Astrocyte (in vitro differentiated cells and primary cell): Measurements from ENCODE around the gene IL5RA. TPM values are rescaled to one million over a fixed set of nuclear protein-coding genes. Genes with fewer than 3 reads are reported as not detected.

ENCODE experiments used
- DNase-seq: peaks from one replicate; pipeline ENCODE4 v3.0.0-alpha.2; 2010; ENCODE audit warnings: low read depth
- FAIRE-seq: peaks from 2 replicates; lab custom pipeline; 2011; peaks lifted over from hg19 to GRCh38; lab: Jason Lieb, UNC
- H2AFZ ChIP-seq: 2 replicates; pipeline ENCODE4 v1.6.0; 2012; ENCODE audit warnings: low read depth, low read length, inconsistent platforms
- H3K27ac ChIP-seq: 2 replicates; pipeline ENCODE4 v1.5.1; 2011; ENCODE audit warnings: low read depth, low read length, inconsistent platforms
- H3K27me3 ChIP-seq: 2 replicates; pipeline ENCODE4 v1.6.0; 2011; ENCODE audit warnings: low read length, inconsistent platforms; ENCODE audit not compliant: insufficient read depth
- H3K36me3 ChIP-seq: 2 replicates; pipeline ENCODE4 v1.5.1; 2011; ENCODE audit warnings: low read length, inconsistent platforms; ENCODE audit not compliant: insufficient read depth
- H3K4me1 ChIP-seq: 2 replicates; pipeline ENCODE4 v1.5.1; 2011; ENCODE audit warnings: low read length, inconsistent platforms; ENCODE audit not compliant: insufficient read depth
- H3K4me2 ChIP-seq: 2 replicates; pipeline ENCODE4 v1.6.0; 2012; ENCODE audit warnings: low read length, inconsistent platforms
- H3K4me3 ChIP-seq: 2 replicates; pipeline ENCODE4 v1.5.1; 2011; ENCODE audit warnings: low read depth, mild to moderate bottlenecking, low read length, inconsistent platforms; ENCODE audit not compliant: insufficient read depth
- H3K79me2 ChIP-seq: 2 replicates; pipeline ENCODE4 v1.6.0; 2012; ENCODE audit warnings: mild to moderate bottlenecking, low read length, inconsistent platforms; ENCODE audit not compliant: insufficient read depth
- H3K9ac ChIP-seq: 2 replicates; pipeline ENCODE4 v1.6.0; 2012; ENCODE audit warnings: mild to moderate bottlenecking, low read length, inconsistent platforms
- H3K9me3 ChIP-seq: 2 replicates; pipeline ENCODE4 v1.5.1; 2012; ENCODE audit warnings: low read depth, mild to moderate bottlenecking, low read length, inconsistent platforms; ENCODE audit not compliant: insufficient read depth
- H4K20me1 ChIP-seq: 2 replicates; pipeline ENCODE4 v1.6.0; 2012; ENCODE audit warnings: low read length, inconsistent platforms; ENCODE audit not compliant: insufficient read depth
- H3K27ac Mint-ChIP-seq: one replicate; pipeline ENCODE4 v1.8.0; 2021; ENCODE audit warnings: mild to moderate bottlenecking, mixed read lengths; ENCODE audit not compliant: unreplicated experiment
- H3K27me3 Mint-ChIP-seq: one replicate; pipeline ENCODE4 v1.8.0; 2021; ENCODE audit warnings: low read depth, mixed read lengths; ENCODE audit not compliant: unreplicated experiment
- H3K36me3 Mint-ChIP-seq: one replicate; pipeline ENCODE4 v1.8.0; 2021; ENCODE audit warnings: low read depth, mixed read lengths; ENCODE audit not compliant: unreplicated experiment
- H3K4me1 Mint-ChIP-seq: one replicate; pipeline ENCODE4 v1.8.0; 2021; ENCODE audit warnings: low read depth, mixed read lengths; ENCODE audit not compliant: unreplicated experiment
- H3K4me3 Mint-ChIP-seq: one replicate; pipeline ENCODE4 v1.8.0; 2021; ENCODE audit warnings: mild to moderate bottlenecking, moderate library complexity, mixed read lengths; ENCODE audit not compliant: unreplicated experiment
- H3K9me3 Mint-ChIP-seq: one replicate; pipeline ENCODE4 v1.8.0; 2021; ENCODE audit warnings: mild to moderate bottlenecking, mixed read lengths; ENCODE audit not compliant: unreplicated experiment
- CTCF ChIP-seq: IDR thresholded peaks from 2 replicates; pipeline ENCODE4 v1.5.1; 2011; ENCODE audit warnings: low read depth, mild to moderate bottlenecking, inconsistent platforms, low read length, moderate library complexity; ENCODE audit not compliant: insufficient read depth
- EZH2 ChIP-seq: IDR thresholded peaks from 2 replicates; pipeline ENCODE4 v1.6.1; 2012; ENCODE audit warnings: mild to moderate bottlenecking, low read length, inconsistent platforms; ENCODE audit not compliant: insufficient read depth
- total RNA-seq: library from RNA; stranded (reverse); gene quantifications from 2 replicates; pipeline ENCODE4 v1.2.1, GENCODE V29; 2021

IL5RA gene
- total RNA-seq, 1 donor from 2014 or later: not detected

GRCh38 chr3:3105815-3106214 is 4.4 kb downstream of the IL5RA start:
- no peaks in the 10 kb centered on the region for H4K20me1 ChIP-seq
- no peak overlapping the region for H3K9ac ChIP-seq
- DNase-seq (no peak), FAIRE-seq (no peak)
- H3K4me2 ChIP-seq: no peak overlapping the region
- H2AFZ ChIP-seq: no peak overlapping the region
- no peaks in the 10 kb centered on the region for H3K9me3 Mint-ChIP-seq
- H3K27ac ChIP-seq: no peak overlapping the region
- TF ChIP-seq CTCF: no peak
- no peak for TF ChIP-seq EZH2
- H3K4me1 Mint-ChIP-seq: no peaks in the 10 kb centered on the region
- H3K9me3 ChIP-seq: no peaks in the 10 kb centered on the region
- H3K36me3 Mint-ChIP-seq: no peaks in the 10 kb centered on the region
- no peaks in the 10 kb centered on the region for H3K27me3 ChIP-seq
- H3K27me3 Mint-ChIP-seq: no peaks in the 10 kb centered on the region
- no peak overlapping the region for H3K4me3 Mint-ChIP-seq
- H3K27ac Mint-ChIP-seq: peak overlapping the region; percentile 2
- H3K79me2 ChIP-seq: no peaks in the 10 kb centered on the region
- no peak overlapping the region for H3K4me3 ChIP-seq
- no peaks in the 10 kb centered on the region for H3K36me3 ChIP-seq
- H3K4me1 ChIP-seq: no peaks in the 10 kb centered on the region

- Histone ChIP-seq H3K4me2 (no peak overlapping the region), H3K9me3 (no peaks in the 10 kb centered on the region), H3K79me2 (no peaks in the 10 kb centered on the region), H4K20me1 (no peaks in the 10 kb centered on the region), H3K4me3 (no peak overlapping the region), H3K27me3 (no peaks in the 10 kb centered on the region), H3K36me3 (no peaks in the 10 kb centered on the region), H3K27ac (no peak overlapping the region), H3K4me1 (no peaks in the 10 kb centered on the region), H2AFZ (no peak overlapping the region), H3K9ac (no peak overlapping the region)
- H3K4me1 Mint-ChIP-seq: no peaks in the 10 kb centered on the region
- no peak for TF ChIP-seq CTCF
- no peak for TF ChIP-seq EZH2
- H3K9me3 Mint-ChIP-seq: no peaks in the 10 kb centered on the region
- DNase-seq (no peak), FAIRE-seq (no peak)
- no peaks in the 10 kb centered on the region for H3K36me3 Mint-ChIP-seq
- H3K27ac Mint-ChIP-seq: no peak overlapping the region
- no peak overlapping the region for H3K4me3 Mint-ChIP-seq
- H3K27me3 Mint-ChIP-seq: no peaks in the 10 kb centered on the region
Observed at GRCh38 chr3:3105246-3105645, 4.9 kb downstream of the IL5RA start.

GRCh38 chr3:3102751-3103150 is 7.4 kb downstream of the IL5RA start:
- no peaks in the 10 kb centered on the region for H3K4me1 ChIP-seq
- no peaks in the 10 kb centered on the region for H3K27me3 ChIP-seq
- Mint-ChIP-seq H3K36me3 (no peaks in the 10 kb centered on the region), H3K4me1 (no peaks in the 10 kb centered on the region), H3K9me3 (peaks cover 2% of the 10 kb centered on the region), H3K4me3 (no peak overlapping the region), H3K27me3 (no peaks in the 10 kb centered on the region), H3K27ac (no peak overlapping the region)
- no peak overlapping the region for H3K4me3 ChIP-seq
- H3K9ac ChIP-seq: no peak overlapping the region
- no peaks in the 10 kb centered on the region for H3K9me3 ChIP-seq
- FAIRE-seq (no peak), DNase-seq (no peak)
- no peaks in the 10 kb centered on the region for H4K20me1 ChIP-seq
- H2AFZ ChIP-seq: no peak overlapping the region
- no peaks in the 10 kb centered on the region for H3K79me2 ChIP-seq
- no peak for TF ChIP-seq CTCF
- TF ChIP-seq EZH2: no peak
- H3K27ac ChIP-seq: no peak overlapping the region
- H3K36me3 ChIP-seq: no peaks in the 10 kb centered on the region
- H3K4me2 ChIP-seq: no peak overlapping the region
